ENCODE measurements around the gene POLR2E.

GRCh38 chr19:1045247-1045603, 50.0 kb downstream of the POLR2E start:
- TF ChIP-seq POLR2AphosphoS5 (IDR thresholded peaks at IDR 0.05; ENCODE audit: low read depth, low read length) (peak; percentile 35; the same call in 1 of the 2 replicates), STAT5B (CRISPR knock-in tag; IDR thresholded peaks at IDR 0.05) (no peak), BHLHE40 (IDR thresholded peaks at IDR 0.05; ENCODE audit: low read length) (no peak), ESRRA (CRISPR knock-in tag; IDR thresholded peaks at IDR 0.05; ENCODE audit: low read depth) (no peak), CTCF (CRISPR knock-in tag; IDR thresholded peaks at IDR 0.05) (no peak), CBX2 (IDR thresholded peaks at IDR 0.05; ENCODE audit: low read depth, low read length) (no peak), CBX2 (CRISPR knock-in tag; IDR thresholded peaks at IDR 0.05; ENCODE audit: low read depth) (no peak), SOX5 (CRISPR knock-in tag; IDR thresholded peaks at IDR 0.05; ENCODE audit: borderline replicate concordance) (no peak), MAFF (IDR thresholded peaks at IDR 0.05; ENCODE audit: low read depth, low read length) (no peak), IKZF1 (IDR thresholded peaks at IDR 0.05) (no peak)
- TF ChIP-seq, protein P1, sequence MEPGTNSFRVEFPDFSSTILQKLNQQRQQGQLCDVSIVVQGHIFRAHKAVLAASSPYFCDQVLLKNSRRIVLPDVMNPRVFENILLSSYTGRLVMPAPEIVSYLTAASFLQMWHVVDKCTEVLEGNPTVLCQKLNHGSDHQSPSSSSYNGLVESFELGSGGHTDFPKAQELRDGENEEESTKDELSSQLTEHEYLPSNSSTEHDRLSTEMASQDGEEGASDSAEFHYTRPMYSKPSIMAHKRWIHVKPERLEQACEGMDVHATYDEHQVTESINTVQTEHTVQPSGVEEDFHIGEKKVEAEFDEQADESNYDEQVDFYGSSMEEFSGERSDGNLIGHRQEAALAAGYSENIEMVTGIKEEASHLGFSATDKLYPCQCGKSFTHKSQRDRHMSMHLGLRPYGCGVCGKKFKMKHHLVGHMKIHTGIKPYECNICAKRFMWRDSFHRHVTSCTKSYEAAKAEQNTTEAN (CRISPR knock-in tag; conservative IDR thresholded peaks at IDR 0.05) = no peak
- TF ChIP-seq, protein P2, sequence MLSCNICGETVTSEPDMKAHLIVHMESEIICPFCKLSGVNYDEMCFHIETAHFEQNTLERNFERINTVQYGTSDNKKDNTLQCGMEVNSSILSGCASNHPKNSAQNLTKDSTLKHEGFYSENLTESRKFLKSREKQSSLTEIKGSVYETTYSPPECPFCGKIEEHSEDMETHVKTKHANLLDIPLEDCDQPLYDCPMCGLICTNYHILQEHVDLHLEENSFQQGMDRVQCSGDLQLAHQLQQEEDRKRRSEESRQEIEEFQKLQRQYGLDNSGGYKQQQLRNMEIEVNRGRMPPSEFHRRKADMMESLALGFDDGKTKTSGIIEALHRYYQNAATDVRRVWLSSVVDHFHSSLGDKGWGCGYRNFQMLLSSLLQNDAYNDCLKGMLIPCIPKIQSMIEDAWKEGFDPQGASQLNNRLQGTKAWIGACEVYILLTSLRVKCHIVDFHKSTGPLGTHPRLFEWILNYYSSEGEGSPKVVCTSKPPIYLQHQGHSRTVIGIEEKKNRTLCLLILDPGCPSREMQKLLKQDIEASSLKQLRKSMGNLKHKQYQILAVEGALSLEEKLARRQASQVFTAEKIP (CRISPR knock-in tag; IDR thresholded peaks at IDR 0.05; ENCODE audit: borderline replicate concordance) = no peak
